Heart left ventricle (tissue), 16 donors: ENCODE results near the gene ERCC6L. TPM values are rescaled to one million over a fixed set of nuclear protein-coding genes. Genes with fewer than 3 reads are reported as not detected.

Source experiments
- ATAC-seq, 4 donors: fragments of 200-7000 bp; cut with Tn5 transposase; one replicate each; pipeline ENCODE4 v1.9.1; 2020 to 2022; ENCODE audit warnings: moderate library complexity in 4 of 4, mild to moderate bottlenecking in 3 of 4, moderate number of reproducible peaks in 1 of 4
- DNase-seq, 5 donors: peaks; one replicate each; pipeline ENCODE4 v3.0.0-alpha.2; 2020
- H3K27ac ChIP-seq, 12 donors: fragments of 200-600 bp; sonication (generic) in 4 of 12; one replicate each; pipeline versions ENCODE4 v1.5.0 to v1.8.0; 2016 to 2022; ENCODE audit warnings: mild to moderate bottlenecking in 2 of 12
- H3K27me3 ChIP-seq, 9 donors: fragments of 200-600 bp; sonication (generic) in 2 of 9; one replicate each; pipeline versions ENCODE4 v1.5.1 to v1.8.0; 2016 to 2022; ENCODE audit warnings: mild to moderate bottlenecking in 3 of 9
- H3K36me3 ChIP-seq, 9 donors: fragments of 200-600 bp; sonication (generic) in 2 of 9; one replicate each; pipeline versions ENCODE4 v1.5.0 to v1.8.0; 2018 to 2022; ENCODE audit warnings: mild to moderate bottlenecking in 2 of 9
- H3K4me1 ChIP-seq, 12 donors: fragments of 200-600 bp; sonication (generic) in 4 of 12; one replicate each; pipeline versions ENCODE4 v1.5.0 to v1.8.0; 2016 to 2022; ENCODE audit warnings: mild to moderate bottlenecking in 3 of 12
- H3K4me3 ChIP-seq, 12 donors: fragments of 200-600 bp; sonication (generic) in 4 of 12; one replicate each; pipeline versions ENCODE4 v1.5.0 to v1.8.0; 2017 to 2022; ENCODE audit warnings: mild to moderate bottlenecking in 9 of 12, moderate library complexity in 4 of 12
- H3K9me3 ChIP-seq, 12 donors: fragments of 200-600 bp; sonication (generic) in 4 of 12; one replicate each; pipeline versions ENCODE4 v1.5.0 to v1.8.0; 2016 to 2022; ENCODE audit warnings: mild to moderate bottlenecking in 1 of 12
- CTCF ChIP-seq, 12 donors: fragments of 200-600 bp; sonication (generic) in 4 of 12; IDR thresholded peaks; one replicate each; pipeline versions ENCODE4 v1.5.0 to v1.8.0; 2018 to 2022; ENCODE audit warnings: antibody characterized with exemption in 12 of 12, mild to moderate bottlenecking in 5 of 12
- POLR2A ChIP-seq, 2 donors: fragments of 450-650 bp; IDR thresholded peaks; one replicate each; pipeline ENCODE4 v1.6.1; 2017; ENCODE audit warnings: antibody characterized with exemption in 2 of 2, mild to moderate bottlenecking in 2 of 2, moderate library complexity in 2 of 2
- WGBS, 4 donors: extraction: QIAGEN DNeasy Blood & Tissue Kit in 2 of 4; methylation state at CpG; one replicate each; pipeline versions ENCODE4 v1.1.5 to v1.1.7; 2013 to 2018; 5-methylcytosine and 5-hydroxymethylcytosine counted together
- intact Hi-C, 10 donors: fragments of 100-400 bp; cut with DNase I; formaldehyde crosslinking; loops; one replicate each; pipeline versions ENCODE4 v1.11.1 to v1.14.2; 2022
- polyA plus RNA-seq, 2 donors: library from polyadenylated mRNA; stranded (reverse); fragments of 200-250 nt; gene quantifications; one replicate each; pipeline ENCODE4 v1.2.3, GENCODE V29; 2013
- total RNA-seq, 9 donors: library from RNA; depleted of rRNA in 2 of 9; stranded (reverse); fragments of >200 nt in 2 of 9; fragmentation: NEBNext Ultra II Directional in 3 of 9; extraction: Animal tissue kit (Norgen Biotek cat#: 25700) in 3 of 9; gene quantifications; one replicate each; pipeline versions ENCODE4 v1.1.0 to v1.2.4, GENCODE V29; 2016 to 2023
- donor health status: ischemic (EF 13 %, LVEDD 7.1; RV severe dilation, severe dysfunction).
- donor health status: healthy with polysubstance abuse.
- donor health status: DM: no; HTN: yes; CAD: no.
- donor health status: DM: no; HTN: no; CAD: no.
- donor health status: ischemic (EF 25% LVEDD 6.9; RV normal size, moderate dysfunction).
- donor health status: ischemic (EF 25% LVEDD 5.7; RV mildly dilated, moderate dysfunction).
- donor health status: healthy.
- donor health status: DM: yes; HTN: yes; CAD: no.
- donor health status: ischemic (EF 35%, LVEDD 5.7; RV mildly dilated, moderate dysfunction).
- donor health status: nonischemic (EF 11% LVEDD 7.7; RV severe dilation, severe dysfunction).
- donor health status: DM: yes; HTN: yes; CAD: no.
- donor health status: PGD.
- donor health status: ischemic (EF 29% LVEDD 5.4; RV normal size, mild dysfunction).
- donor health status: nonischemic (EF 23%, LVEDD 6.1; RV moderate dilation, normal function).

The ERCC6L gene
- total and polyA plus RNA-seq, 11 donors: 0.01 to 0.45 (median 0.13) TPM; not detected in 7

GRCh38 chrX:72271091-72271788, 32.4 kb upstream of the ERCC6L start:
- Histone ChIP-seq H3K36me3 (peaks cover 0 to 88% (median 73%) of the 10 kb centered on the region in 9 donors), H3K4me1 (peaks cover 0 to 38% (median 8%) of the 10 kb centered on the region in 12 donors), H3K27ac (no peak overlapping the region), H3K4me3 (no peak overlapping the region), H3K9me3 (no peaks in the 10 kb centered on the region), H3K27me3 (no peaks in the 10 kb centered on the region)
- 42 to 74% (median 54%) methylated on average over 3 of the region's 3 CpGs for WGBS, 4 donors
- ATAC-seq (no peak), DNase-seq (no peak)
- no peak for TF ChIP-seq POLR2A (IDR thresholded peaks at IDR 0.05)
- TF ChIP-seq CTCF (IDR thresholded peaks at IDR 0.05): no peak
- intact Hi-C loops: loop anchor here in 2 of 10 donors (10.0 kb wide), 1 partner anchor 274 kb away; no protein-coding TSS in a partner anchor

GRCh38 chrX:72270316-72270866, 31.6 kb upstream of the ERCC6L start:
- peak in 2 of 4 donors; percentile 9 to 27 for ATAC-seq
- no peaks in the 10 kb centered on the region for H3K27me3 ChIP-seq
- H3K27ac ChIP-seq: peak overlapping the region in 1 of 12 donors; percentile 32
- H3K4me3 ChIP-seq: no peak overlapping the region
- intact Hi-C loops: loop anchor here in 2 of 10 donors (10.0 kb wide), 1 partner anchor 274 kb away; no protein-coding TSS in a partner anchor
- WGBS, 4 donors: 92 to 96% (median 94%) methylated on average over 5 of the region's 5 CpGs
- no peak for TF ChIP-seq POLR2A (IDR thresholded peaks at IDR 0.05)
- no peak for DNase-seq
- peaks cover 0 to 30% (median 0%) of the 10 kb centered on the region in 12 donors for H3K4me1 ChIP-seq
- no peaks in the 10 kb centered on the region for H3K9me3 ChIP-seq
- H3K36me3 ChIP-seq: peaks cover 0 to 82% (median 72%) of the 10 kb centered on the region in 9 donors

GRCh38 chrX:72269671-72270251, 30.9 kb upstream of the ERCC6L start:
- H3K36me3 ChIP-seq: peaks cover 0 to 76% (median 66%) of the 10 kb centered on the region in 9 donors
- H3K4me3 ChIP-seq: no peak overlapping the region
- H3K4me1 ChIP-seq: peaks cover 0 to 23% (median 0%) of the 10 kb centered on the region in 12 donors
- peak in 3 of 4 donors; percentile 35 to 62 (median 55) for ATAC-seq
- H3K27ac ChIP-seq: peak overlapping the region in 2 of 12 donors; percentile 28 to 32
- peak in 1 of 5 donors; percentile 36 for DNase-seq
- intact Hi-C loops: loop anchor here in 2 of 10 donors (10.0 kb wide), 1 partner anchor 275 kb away; no protein-coding TSS in a partner anchor
- H3K27me3 ChIP-seq: no peaks in the 10 kb centered on the region
- TF ChIP-seq CTCF (IDR thresholded peaks at IDR 0.05): no peak
- no peak for TF ChIP-seq POLR2A (IDR thresholded peaks at IDR 0.05)
- no peaks in the 10 kb centered on the region for H3K9me3 ChIP-seq
- WGBS, 4 donors: 48 to 73% (median 63%) methylated on average over 3 of the region's 3 CpGs

- WGBS, 4 donors: 85 to 97% (median 93%) methylated on average over 2 of the region's 2 CpGs
Measured at GRCh38 chrX:72268597-72269365, 30.0 kb upstream of the ERCC6L start.

More at GRCh38 chrX:72268597-72269365, 30.0 kb upstream of the ERCC6L start:
- TF ChIP-seq POLR2A (IDR thresholded peaks at IDR 0.05) (no peak), CTCF (IDR thresholded peaks at IDR 0.05) (no peak)
- H3K27ac ChIP-seq: peak overlapping the region in 1 of 12 donors; percentile 28
- no peaks in the 10 kb centered on the region for H3K9me3 ChIP-seq
- no peak for ATAC-seq
- intact Hi-C loops: no loop called here
- no peak overlapping the region for H3K4me3 ChIP-seq
- H3K36me3 ChIP-seq: peaks cover 0 to 66% (median 56%) of the 10 kb centered on the region in 9 donors
- no peak for DNase-seq
- H3K4me1 ChIP-seq: peaks cover 0 to 14% (median 0%) of the 10 kb centered on the region in 12 donors
- H3K27me3 ChIP-seq: no peaks in the 10 kb centered on the region
